Nephron progenitor cell (in vitro differentiated cells): ENCODE results near the gene ZHX3.

Source experiments
- DNase-seq: peaks from one replicate; pipeline ENCODE4 v3.0.0; 2021
- H3K27ac Mint-ChIP-seq: 2 replicates; pipeline ENCODE4 v1.8.0; 2021; ENCODE audit warnings: mild to moderate bottlenecking, moderate library complexity, mixed read lengths
- H3K27me3 Mint-ChIP-seq: 2 replicates; pipeline ENCODE4 v1.8.0; 2021; ENCODE audit warnings: mild to moderate bottlenecking, low read depth, mixed read lengths; ENCODE audit not compliant: poor library complexity
- H3K36me3 Mint-ChIP-seq: 2 replicates; pipeline ENCODE4 v1.8.0; 2021; ENCODE audit warnings: low read depth, mixed read lengths
- H3K4me1 Mint-ChIP-seq: 2 replicates; pipeline ENCODE4 v1.8.0; 2021; ENCODE audit warnings: mixed read lengths
- H3K4me3 Mint-ChIP-seq: 2 replicates; pipeline ENCODE4 v1.8.0; 2021; ENCODE audit warnings: mild to moderate bottlenecking, moderate library complexity, mixed read lengths
- H3K9me3 Mint-ChIP-seq: 2 replicates; pipeline ENCODE4 v1.8.0; 2021; ENCODE audit warnings: mild to moderate bottlenecking, moderate library complexity, mixed read lengths
- CTCF ChIP-seq: fragments of 200-600 bp; sonication (generic); IDR thresholded peaks from 2 replicates; pipeline ENCODE4 v1.5.0; 2021; ENCODE audit warnings: antibody characterized with exemption

ZHX3 gene

DNA sequence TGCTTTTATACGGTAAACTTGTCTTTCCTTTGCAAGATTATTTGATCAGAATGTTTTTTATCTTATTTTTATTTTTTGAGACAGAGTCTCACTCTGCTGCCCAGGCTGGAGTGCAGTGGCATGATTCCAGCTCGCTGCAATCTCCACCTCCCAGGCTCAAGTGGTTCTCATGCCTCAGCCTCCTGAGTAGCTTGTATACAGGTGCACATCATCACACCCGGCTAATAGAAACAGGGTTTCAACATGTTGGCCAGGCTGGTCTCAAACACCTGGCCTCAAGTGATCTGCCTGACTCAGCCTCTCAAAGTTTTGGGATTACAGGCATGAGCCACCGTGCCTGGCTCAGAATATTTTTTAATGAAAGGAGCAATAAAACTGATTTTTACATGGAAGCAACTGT is 14.2 kb upstream of the ZHX3 start:
- no peak overlapping the region for H3K27ac Mint-ChIP-seq
- no peak for DNase-seq
- no peaks in the 10 kb centered on the region for H3K9me3 Mint-ChIP-seq
- peaks cover 20% of the 10 kb centered on the region for H3K27me3 Mint-ChIP-seq
- no peak overlapping the region for H3K4me3 Mint-ChIP-seq
- peaks cover 25% of the 10 kb centered on the region for H3K4me1 Mint-ChIP-seq
- no peak for TF ChIP-seq CTCF
- H3K36me3 Mint-ChIP-seq, result no peaks in the 10 kb centered on the region

DNA sequence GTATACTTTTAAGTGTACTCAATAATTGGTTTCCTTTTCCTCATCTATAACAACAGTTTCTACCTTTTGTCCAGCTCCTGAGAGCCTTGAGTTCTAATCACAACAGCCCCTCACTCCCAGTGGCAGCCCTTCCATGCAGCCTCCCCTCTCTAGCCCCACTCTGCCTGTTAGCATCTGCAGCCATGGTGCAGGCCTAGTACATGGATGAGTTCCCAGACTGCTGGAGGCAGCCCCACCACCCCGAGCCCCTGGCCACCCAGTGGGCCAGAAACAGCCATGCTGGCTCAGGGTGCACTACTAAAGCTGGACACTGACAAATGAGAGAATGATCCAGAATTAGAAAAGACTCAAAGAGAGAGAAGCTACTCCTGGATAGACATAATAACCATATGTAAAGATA is 13.4 kb upstream of the ZHX3 start:
- DNase-seq, result no peak
- TF ChIP-seq CTCF, result no peak
- peaks cover 27% of the 10 kb centered on the region for H3K4me1 Mint-ChIP-seq
- peaks cover 20% of the 10 kb centered on the region for H3K27me3 Mint-ChIP-seq
- no peaks in the 10 kb centered on the region for H3K36me3 Mint-ChIP-seq
- no peak overlapping the region for H3K4me3 Mint-ChIP-seq
- H3K27ac Mint-ChIP-seq, result no peak overlapping the region
- H3K9me3 Mint-ChIP-seq, result no peaks in the 10 kb centered on the region

- DNase-seq, result no peak
- Mint-ChIP-seq H3K9me3 (no peaks in the 10 kb centered on the region), H3K4me1 (peaks cover 23% of the 10 kb centered on the region), H3K27ac (no peak overlapping the region), H3K27me3 (peaks cover 17% of the 10 kb centered on the region), H3K36me3 (no peaks in the 10 kb centered on the region), H3K4me3 (no peak overlapping the region)
- no peak for TF ChIP-seq CTCF
Observed at GRCh38 chr20:41330343-41330720, 12.8 kb upstream of the ZHX3 start.

GRCh38 chr20:41329435-41330342 is 12.2 kb upstream of the ZHX3 start:
- no peaks in the 10 kb centered on the region for H3K9me3 Mint-ChIP-seq
- H3K4me1 Mint-ChIP-seq, result peaks cover 22% of the 10 kb centered on the region
- no peak for DNase-seq
- H3K4me3 Mint-ChIP-seq, result no peak overlapping the region
- H3K27ac Mint-ChIP-seq, result peak overlapping the region; percentile 25
- H3K27me3 Mint-ChIP-seq, result peaks cover 14% of the 10 kb centered on the region
- TF ChIP-seq CTCF, result no peak
- no peaks in the 10 kb centered on the region for H3K36me3 Mint-ChIP-seq

GRCh38 chr20:41327178-41327577 is 9.6 kb upstream of the ZHX3 start:
- Mint-ChIP-seq H3K9me3 (no peaks in the 10 kb centered on the region), H3K27ac (no peak overlapping the region), H3K36me3 (no peaks in the 10 kb centered on the region), H3K4me3 (no peak overlapping the region), H3K27me3 (peaks cover 11% of the 10 kb centered on the region), H3K4me1 (peaks cover 22% of the 10 kb centered on the region)
- DNase-seq, result no peak
- no peak for TF ChIP-seq CTCF

GRCh38 chr20:41320976-41321375 is 3.4 kb upstream of the ZHX3 start:
- Mint-ChIP-seq H3K27me3 (peaks cover 11% of the 10 kb centered on the region), H3K36me3 (no peaks in the 10 kb centered on the region), H3K4me3 (no peak overlapping the region), H3K4me1 (peaks cover 10% of the 10 kb centered on the region), H3K9me3 (no peaks in the 10 kb centered on the region), H3K27ac (no peak overlapping the region)
- DNase-seq, result no peak
- no peak for TF ChIP-seq CTCF
